IMR-90 (cell line): ENCODE results near the gene PITPNM1. TPM values are rescaled to one million over a fixed set of nuclear protein-coding genes. Genes with fewer than 3 reads are reported as not detected.

Experiments
- ATAC-seq: fragments of 200-7000 bp; cut with Tn5 transposase; 2 replicates; pipeline ENCODE4 v1.9.1; 2020; ENCODE audit warnings: low read depth, mild to moderate bottlenecking, moderate library complexity
- BruUV-seq: library from RNA; stranded (reverse); fragments of 400-500 nt; replicated peaks from 2 replicates; lab custom pipeline; 2021; lab: Mats Ljungman, UMichigan
- CTCF ChIA-PET: fragments of 300-600 bp; formaldehyde crosslinking; extraction: SDS; loops from one replicate; lab custom pipeline; 2021; ENCODE audit warnings: antibody characterized with exemption; lab: Yijun Ruan, JAX
- POLR2A ChIA-PET: fragments of 300-600 bp; sonication (Branson Sonifier 250); formaldehyde crosslinking; loops from one replicate; lab custom pipeline; 2022; ENCODE audit warnings: antibody characterized with exemption; ENCODE audit not compliant: unreplicated experiment; lab: Charles Lee
- DNase-seq: peaks from one replicate; pipeline ENCODE4 v3.0.0; 2013
- H2AFZ ChIP-seq: replicated peaks from 2 replicates; pipeline ENCODE3; 2013; ENCODE audit warnings: low read length, mild to moderate bottlenecking; ENCODE audit not compliant: poor library complexity
- H2AK5ac ChIP-seq: 2 replicates; pipeline ENCODE4 v1.6.1; 2013; ENCODE audit warnings: low read depth, low read length, inconsistent platforms
- H2AK9ac ChIP-seq: replicated peaks from 2 replicates; pipeline ENCODE3; 2013; ENCODE audit warnings: mild to moderate bottlenecking, low read depth, low read length, moderate library complexity; ENCODE audit not compliant: poor library complexity
- H2BK120ac ChIP-seq: 2 replicates; pipeline ENCODE4 v1.6.1; 2013; ENCODE audit warnings: low read depth, low read length, inconsistent platforms
- H2BK15ac ChIP-seq: 3 replicates; pipeline ENCODE4 v1.6.1; 2013; ENCODE audit warnings: low read depth, low read length, inconsistent platforms
- H2BK20ac ChIP-seq: 2 replicates; pipeline ENCODE4 v1.6.1; 2013; ENCODE audit warnings: low read depth, mild to moderate bottlenecking, inconsistent platforms, low read length, moderate library complexity
- H2BK5ac ChIP-seq: 2 replicates; pipeline ENCODE4 v1.6.1; 2013; ENCODE audit warnings: mild to moderate bottlenecking, low read depth, low read length, inconsistent platforms; ENCODE audit not compliant: poor library complexity, severe bottlenecking
- H3K14ac ChIP-seq: replicated peaks from 2 replicates; pipeline ENCODE4 v1.6.1; 2013; ENCODE audit warnings: low read depth, low read length, inconsistent platforms
- H3K18ac ChIP-seq: 2 replicates; pipeline ENCODE4 v1.6.1; 2013; ENCODE audit warnings: low read depth, low read length, control low read depth
- H3K23ac ChIP-seq: 2 replicates; pipeline ENCODE4 v1.6.1; 2013; ENCODE audit warnings: low read depth, low read length, inconsistent platforms
- H3K27ac ChIP-seq: 2 replicates; pipeline ENCODE4 v1.5.1; 2013; ENCODE audit warnings: mild to moderate bottlenecking, control low read depth, low read length; ENCODE audit not compliant: insufficient read depth
- H3K27me3 ChIP-seq: 2 replicates; pipeline ENCODE4 v1.6.1; 2013; ENCODE audit warnings: low read length; ENCODE audit not compliant: control insufficient read depth, insufficient read depth
- H3K36me3 ChIP-seq: 2 replicates; pipeline ENCODE4 v1.6.1; 2013; ENCODE audit warnings: low read length, mixed read lengths; ENCODE audit not compliant: control insufficient read depth, insufficient read depth
- H3K4ac ChIP-seq: 2 replicates; pipeline ENCODE4 v1.6.1; 2013; ENCODE audit warnings: low read depth, low read length, inconsistent platforms
- H3K4me1 ChIP-seq: 2 replicates; pipeline ENCODE4 v1.6.1; 2013; ENCODE audit warnings: low read length, mixed read lengths; ENCODE audit not compliant: control insufficient read depth, insufficient read depth
- H3K4me2 ChIP-seq: 2 replicates; pipeline ENCODE4 v1.6.1; 2013; ENCODE audit warnings: low read depth, mild to moderate bottlenecking, control low read depth, low read length, moderate library complexity
- H3K4me3 ChIP-seq: 2 replicates; pipeline ENCODE4 v1.5.1; 2013; ENCODE audit warnings: low read depth, mild to moderate bottlenecking, control low read depth, low read length, moderate library complexity; ENCODE audit not compliant: insufficient read depth
- H3K56ac ChIP-seq: 2 replicates; pipeline ENCODE4 v1.6.1; 2013; ENCODE audit warnings: low read length, inconsistent platforms; ENCODE audit not compliant: insufficient read depth; ENCODE audit errors: extremely low read depth
- H3K79me1 ChIP-seq, 2 experiments: 2 replicates each; pipeline ENCODE4 v1.6.1; 2013; ENCODE audit warnings: low read length in 2 of 2, inconsistent platforms in 1 of 2, low read depth in 1 of 2
- H3K9ac ChIP-seq: 2 replicates; pipeline ENCODE4 v1.6.1; 2013; ENCODE audit warnings: low read depth, low read length, control low read depth
- H3K9me1 ChIP-seq: 2 replicates; pipeline ENCODE4 v1.6.1; 2013; ENCODE audit warnings: low read length, inconsistent platforms; ENCODE audit not compliant: insufficient read depth
- H3K9me3 ChIP-seq: 2 replicates; pipeline ENCODE4 v1.6.1; 2013; ENCODE audit warnings: low read length; ENCODE audit not compliant: control insufficient read depth, insufficient read depth
- H4K20me1 ChIP-seq: 2 replicates; pipeline ENCODE4 v1.6.1; 2013; ENCODE audit warnings: low read length, inconsistent platforms; ENCODE audit not compliant: insufficient read depth
- H4K5ac ChIP-seq: 2 replicates; pipeline ENCODE4 v1.6.1; 2013; ENCODE audit warnings: mild to moderate bottlenecking, low read depth, low read length, control low read depth
- H4K8ac ChIP-seq, 2 experiments: 2 replicates each; pipeline ENCODE4 v1.6.1; 2013; ENCODE audit warnings: low read depth in 2 of 2, low read length in 2 of 2, control low read depth in 1 of 2, inconsistent platforms in 1 of 2
- H4K91ac ChIP-seq: 2 replicates; pipeline ENCODE4 v1.6.1; 2013; ENCODE audit warnings: low read depth, low read length, inconsistent platforms; ENCODE audit not compliant: insufficient read depth
- BHLHE40 ChIP-seq: fragments of 150-350 bp; IDR thresholded peaks from 2 replicates; pipeline ENCODE4 v1.6.1; 2016; ENCODE audit warnings: mild to moderate bottlenecking, low read depth, low read length
- CEBPB ChIP-seq: IDR thresholded peaks from 2 replicates; pipeline ENCODE4 v1.6.1; 2012; ENCODE audit warnings: low read depth, low read length, improper control_type of control experiment
- CHD1 ChIP-seq: IDR thresholded peaks from 2 replicates; pipeline ENCODE4 v1.6.1; 2012; ENCODE audit warnings: low read depth, low read length, improper control_type of control experiment
- CTCF ChIP-seq: conservative IDR thresholded peaks from 2 replicates; pipeline ENCODE4 v1.5.1; 2012; ENCODE audit warnings: mild to moderate bottlenecking, low read depth, low read length, improper control_type of control experiment
- ELK1 ChIP-seq: fragments of 150-350 bp; IDR thresholded peaks from 2 replicates; pipeline ENCODE4 v1.6.1; 2016; ENCODE audit warnings: low read depth, mild to moderate bottlenecking, low read length, moderate library complexity, borderline replicate concordance
- FOS ChIP-seq: fragments of 150-350 bp; IDR thresholded peaks from 2 replicates; pipeline ENCODE4 v1.6.1; 2016; ENCODE audit warnings: low read depth, low read length
- MAFK ChIP-seq: IDR thresholded peaks from 2 replicates; pipeline ENCODE4 v1.6.1; 2012; ENCODE audit warnings: low read depth, low read length, improper control_type of control experiment
- MAZ ChIP-seq: IDR thresholded peaks from 2 replicates; pipeline ENCODE4 v1.6.1; 2012; ENCODE audit warnings: low read depth, mild to moderate bottlenecking, low read length, improper control_type of control experiment, moderate library complexity, borderline replicate concordance
- MXI1 ChIP-seq: IDR thresholded peaks from 2 replicates; pipeline ENCODE4 v1.6.1; 2012; ENCODE audit warnings: low read depth, mild to moderate bottlenecking, low read length, moderate library complexity, borderline replicate concordance
- NFE2L2 ChIP-seq: fragments of 150-350 bp; IDR thresholded peaks from 2 replicates; pipeline ENCODE4 v1.6.1; 2016; ENCODE audit warnings: low read depth, mild to moderate bottlenecking, low read length
- POLR2A ChIP-seq: IDR thresholded peaks from 2 replicates; pipeline ENCODE4 v1.6.1; 2012; ENCODE audit warnings: mild to moderate bottlenecking, low read depth, low read length
- RAD21 ChIP-seq: IDR thresholded peaks from 2 replicates; pipeline ENCODE4 v1.6.1; 2012; ENCODE audit warnings: low read length, improper control_type of control experiment
- RCOR1 ChIP-seq: IDR thresholded peaks from 2 replicates; pipeline ENCODE4 v1.6.1; 2012; ENCODE audit warnings: mild to moderate bottlenecking, low read length, improper control_type of control experiment; ENCODE audit not compliant: insufficient replicate concordance
- RFX5 ChIP-seq: IDR thresholded peaks from 2 replicates; pipeline ENCODE4 v1.8.0; 2012; ENCODE audit warnings: low read depth, mild to moderate bottlenecking, low read length, moderate library complexity
- SMC3 ChIP-seq: fragments of 150-350 bp; IDR thresholded peaks from 2 replicates; pipeline ENCODE4 v1.6.1; 2016; ENCODE audit warnings: low read depth, mild to moderate bottlenecking, antibody characterized with exemption, low read length, moderate library complexity
- USF2 ChIP-seq: fragments of 150-350 bp; IDR thresholded peaks from 2 replicates; pipeline ENCODE4 v1.6.1; 2017; ENCODE audit warnings: mild to moderate bottlenecking, antibody characterized with exemption, low read length, low read depth
- WGBS, 2 experiments: methylation state at CpG; one replicate each; pipeline versions ENCODE4 v1.1.5 to v1.1.7; 2013; ENCODE audit warnings: missing lambda C conversion rate in 2 of 2; ENCODE audit not compliant: insufficient read length in 1 of 2; ENCODE audit errors: extremely low coverage in 2 of 2; 5-methylcytosine and 5-hydroxymethylcytosine counted together
- dilution Hi-C: fragments of 300-500 bp; cut with HindIII; formaldehyde crosslinking; loops from one replicate; pipeline ENCODE4 v1.14.3; 2018; ENCODE audit warnings: low sequenced_read_pairs; ENCODE audit not compliant: unreplicated experiment
- in situ Hi-C: fragments of 300-500 bp; cut with MboI; formaldehyde crosslinking; loops from 3 replicates; pipeline ENCODE4 v1.14.3; 2019; ENCODE audit warnings: low sequenced_read_pairs, inconsistent platforms, mixed read lengths
- intact Hi-C: fragments of 100-400 bp; cut with micrococcal nuclease; formaldehyde crosslinking; loops from 2 replicates; pipeline ENCODE4 v1.10.0; 2022
- polyA plus RNA-seq, 3 experiments: library from polyadenylated mRNA; depleted of rRNA; stranded (reverse); fragments of >200 nt; gene quantifications; 2 replicates each; pipeline ENCODE4 v1.2.3, GENCODE V29; 2012; ENCODE audit warnings: low replicate concordance in 1 of 3
- total RNA-seq: library from RNA; depleted of rRNA; stranded (reverse); fragments of >200 nt; gene quantifications from 2 replicates; pipeline ENCODE4 v1.2.3, GENCODE V29; 2012

The PITPNM1 gene
- total and polyA plus RNA-seq, 2 of the 4 experiments (the other 2 are of a cell fraction) = 5.0 to 15.4 TPM

- no peak overlapping the region for H2BK5ac ChIP-seq
- H4K8ac ChIP-seq = no peak overlapping the region
- BruUV-seq = no TSS peak
- no peaks in the 10 kb centered on the region for H3K9me1 ChIP-seq
- dilution Hi-C loops = no loop called here
- H3K23ac ChIP-seq = no peak overlapping the region
- H3K4ac ChIP-seq = no peak overlapping the region
- intact Hi-C loops = no loop called here
- no peak overlapping the region for H4K5ac ChIP-seq
- H2AK5ac ChIP-seq = no peak overlapping the region
- H3K79me1 ChIP-seq = no peaks in the 10 kb centered on the region
- ATAC-seq (no peak), DNase-seq (no peak)
- H3K14ac ChIP-seq = no peak overlapping the region
- H3K9me3 ChIP-seq = no peaks in the 10 kb centered on the region
- peak overlapping the region; percentile 8 for H2AK9ac ChIP-seq
- no peak overlapping the region for H3K4me2 ChIP-seq
- H3K18ac ChIP-seq = no peak overlapping the region
- no peaks in the 10 kb centered on the region for H3K36me3 ChIP-seq
- TF ChIP-seq MXI1 = no peak
- TF ChIP-seq FOS = no peak
- TF ChIP-seq ELK1 = no peak
- TF ChIP-seq RAD21 = no peak
- TF ChIP-seq CHD1 = no peak
- TF ChIP-seq SMC3 = no peak
- TF ChIP-seq RCOR1 = no peak
- TF ChIP-seq MAZ = no peak
- no peak for TF ChIP-seq USF2
- TF ChIP-seq CEBPB = no peak
- no peak for TF ChIP-seq MAFK
- no peak for TF ChIP-seq CTCF
- TF ChIP-seq NFE2L2 = no peak
- TF ChIP-seq POLR2A = no peak
- TF ChIP-seq BHLHE40 = no peak
- TF ChIP-seq RFX5 = no peak
- H2BK120ac ChIP-seq = no peak overlapping the region
- no peaks in the 10 kb centered on the region for H4K20me1 ChIP-seq
- no peaks in the 10 kb centered on the region for H3K4me1 ChIP-seq
- ChIA-PET CTCF (no interaction called here), POLR2A (no interaction called here)
- H3K27ac ChIP-seq = no peak overlapping the region
- in situ Hi-C loops = no loop called here
- WGBS, 2 experiments = 42% methylated on average over 2 of the region's 2 CpGs; no CpG with 5 or more reads in 1 of the 2 experiments
- H2AFZ ChIP-seq = no peak overlapping the region
- H4K91ac ChIP-seq = no peak overlapping the region
- no peak overlapping the region for H2BK20ac ChIP-seq
- no peak overlapping the region for H2BK15ac ChIP-seq
- H3K27me3 ChIP-seq = peaks cover 25% of the 10 kb centered on the region
- H3K9ac ChIP-seq = no peak overlapping the region
- H3K56ac ChIP-seq = no peak overlapping the region
- H3K4me3 ChIP-seq = no peak overlapping the region
Measured at GRCh38 chr11:67543585-67543984, 38.4 kb upstream of the PITPNM1 start.
